Mucosa of gallbladder (tissue), 1 donor: ENCODE data around the gene C22orf31. TPM values are rescaled to one million over a fixed set of nuclear protein-coding genes. Genes with fewer than 3 reads are reported as not detected.
"Not testable (repeated sequence)": the region's sequence is repeated elsewhere in the genome, so short reads cannot be mapped to it uniquely, and the experiment has no call there.

Source experiments
- DNase-seq: peaks from one replicate; pipeline ENCODE4 v3.0.0-alpha.2; 2020; ENCODE audit warnings: low spot score
- total RNA-seq: library from RNA; stranded (reverse); gene quantifications from one replicate; pipeline ENCODE4 v1.2.1, GENCODE V29; 2021
- donor health status: DM: no; HTN: no; CAD: no.

The C22orf31 gene
- total RNA-seq, 1 donor from 2014 or later = not detected

DNA sequence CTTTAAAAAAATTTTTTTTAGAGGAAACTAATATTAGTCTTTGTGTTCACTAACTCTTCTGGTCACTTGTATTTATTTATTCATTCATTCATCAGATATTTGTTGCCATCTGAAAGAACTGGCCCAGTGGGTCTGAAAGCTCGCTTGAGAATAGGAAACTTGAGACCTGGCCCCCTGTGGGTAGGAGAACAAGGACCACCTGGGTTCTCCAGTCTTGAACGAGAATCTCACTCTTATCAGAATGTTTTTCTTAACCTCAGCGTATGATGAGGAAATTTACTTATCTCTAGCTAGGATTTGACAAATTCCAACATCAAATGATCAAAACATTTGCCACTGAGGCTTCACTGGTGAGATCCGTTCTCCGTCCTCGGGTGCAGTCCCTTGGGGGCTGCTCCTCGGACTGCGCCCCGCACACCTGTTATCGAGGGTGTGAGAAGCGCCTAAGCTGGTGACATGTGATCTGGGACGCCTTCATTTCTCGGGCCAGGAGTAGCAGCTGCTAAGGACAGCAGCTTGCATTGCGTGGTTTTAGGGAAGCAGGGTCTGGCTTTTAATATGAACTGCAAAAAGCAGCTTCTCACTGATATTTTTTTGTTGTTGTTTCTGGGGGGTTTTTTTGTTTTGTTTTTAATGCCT is 6.3 kb downstream of the C22orf31 start:
- no peak for DNase-seq

DNA sequence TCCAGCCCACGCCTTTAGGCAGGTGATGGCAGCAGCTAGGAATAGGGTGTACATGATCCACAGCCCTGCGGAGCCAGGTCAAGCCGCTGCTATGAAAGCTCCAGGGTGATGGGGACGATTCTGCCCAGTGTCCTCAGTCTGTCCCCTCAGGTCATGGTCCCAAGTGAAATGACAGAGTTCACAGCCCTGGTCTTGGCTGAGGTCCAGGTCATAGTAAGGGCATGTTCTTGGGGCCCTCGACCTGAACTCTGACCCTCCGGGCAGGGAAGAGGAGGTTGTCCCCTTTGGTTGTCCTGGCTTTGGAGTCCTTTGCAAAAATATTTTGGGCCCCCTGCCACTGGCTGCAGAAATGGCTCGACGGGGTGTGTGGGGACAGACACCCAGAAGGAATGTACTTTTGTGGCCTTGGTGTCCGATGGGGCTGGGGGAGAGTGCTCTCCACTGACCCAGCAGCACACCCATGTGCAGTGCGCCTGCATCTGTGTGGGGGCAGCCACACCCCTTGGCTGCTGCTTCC is 7.3 kb downstream of the C22orf31 start:
- no peak for DNase-seq

DNA sequence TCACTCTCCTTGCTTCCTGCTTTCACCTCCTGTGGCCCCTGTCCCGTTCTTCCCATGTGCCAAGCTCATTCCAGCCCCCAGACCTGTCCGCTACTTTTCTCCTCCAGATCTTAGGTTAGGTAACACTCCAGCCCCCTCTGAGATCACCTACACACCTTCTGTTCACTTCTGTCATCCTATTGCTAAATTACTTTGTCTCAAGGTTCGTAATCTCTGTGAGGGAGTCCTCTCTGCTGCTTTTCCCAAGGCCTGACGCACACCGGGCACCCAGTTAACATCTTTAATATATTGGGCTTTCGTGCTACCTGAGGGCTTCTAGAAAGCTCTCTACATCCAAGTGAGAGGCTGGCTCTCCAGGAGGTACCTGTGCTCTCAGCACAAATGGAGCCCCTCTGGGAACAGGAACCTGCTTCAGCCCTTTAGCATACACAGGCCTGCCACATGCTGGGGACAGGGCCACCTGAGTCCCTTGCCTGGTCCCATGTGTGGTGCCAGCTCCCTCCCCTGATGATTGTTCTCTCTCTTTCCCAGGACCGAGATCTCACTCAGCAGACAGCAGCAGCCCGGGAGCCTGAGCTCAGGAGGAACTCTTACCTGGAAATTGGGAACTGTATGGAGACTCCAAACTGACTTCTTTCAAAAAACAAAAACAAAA is 8.5 kb downstream of the C22orf31 start:
- no peak for DNase-seq

DNA sequence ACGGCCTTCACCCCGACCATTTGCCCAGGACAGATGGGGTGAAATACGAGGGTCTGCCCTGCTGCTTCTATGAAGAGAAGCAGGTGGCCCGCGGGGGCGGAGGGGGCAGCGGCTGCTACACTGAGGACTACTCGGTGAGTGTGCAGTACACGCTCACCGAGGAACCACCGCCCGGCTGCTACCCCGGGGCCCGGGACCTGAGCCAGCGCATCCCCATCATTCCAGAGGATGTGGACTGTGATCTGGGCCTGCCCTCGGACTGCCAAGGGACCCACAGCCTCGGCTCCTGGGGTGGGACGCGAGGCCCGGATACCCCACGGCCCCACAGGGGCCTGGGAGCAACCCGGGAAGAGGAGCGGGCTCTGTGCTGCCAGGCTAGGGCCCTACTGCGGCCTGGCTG is 11.2 kb downstream of the C22orf31 start:
- DNase-seq = no peak

DNA sequence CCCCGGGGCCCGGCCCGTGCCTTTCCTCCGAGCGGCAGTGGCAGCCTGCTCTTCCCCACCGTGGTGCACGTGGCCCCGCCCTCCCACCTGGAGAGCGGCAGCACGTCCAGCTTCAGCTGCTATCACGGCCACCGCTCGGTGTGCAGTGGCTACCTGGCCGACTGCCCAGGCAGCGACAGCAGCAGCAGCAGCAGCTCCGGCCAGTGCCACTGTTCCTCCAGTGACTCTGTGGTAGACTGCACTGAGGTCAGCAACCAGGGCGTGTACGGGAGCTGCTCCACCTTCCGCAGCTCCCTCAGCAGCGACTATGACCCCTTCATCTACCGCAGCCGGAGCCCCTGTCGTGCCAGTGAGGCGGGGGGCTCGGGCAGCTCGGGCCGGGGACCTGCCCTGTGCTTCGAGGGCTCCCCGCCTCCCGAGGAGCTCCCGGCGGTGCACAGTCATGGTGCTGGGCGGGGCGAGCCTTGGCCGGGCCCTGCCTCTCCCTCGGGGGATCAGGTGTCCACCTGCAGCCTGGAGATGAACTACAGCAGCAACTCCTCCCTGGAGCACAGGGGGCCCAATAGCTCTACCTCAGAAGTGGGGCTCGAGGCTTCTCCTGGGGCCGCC is 11.9 kb downstream of the C22orf31 start:
- no peak for DNase-seq

DNA sequence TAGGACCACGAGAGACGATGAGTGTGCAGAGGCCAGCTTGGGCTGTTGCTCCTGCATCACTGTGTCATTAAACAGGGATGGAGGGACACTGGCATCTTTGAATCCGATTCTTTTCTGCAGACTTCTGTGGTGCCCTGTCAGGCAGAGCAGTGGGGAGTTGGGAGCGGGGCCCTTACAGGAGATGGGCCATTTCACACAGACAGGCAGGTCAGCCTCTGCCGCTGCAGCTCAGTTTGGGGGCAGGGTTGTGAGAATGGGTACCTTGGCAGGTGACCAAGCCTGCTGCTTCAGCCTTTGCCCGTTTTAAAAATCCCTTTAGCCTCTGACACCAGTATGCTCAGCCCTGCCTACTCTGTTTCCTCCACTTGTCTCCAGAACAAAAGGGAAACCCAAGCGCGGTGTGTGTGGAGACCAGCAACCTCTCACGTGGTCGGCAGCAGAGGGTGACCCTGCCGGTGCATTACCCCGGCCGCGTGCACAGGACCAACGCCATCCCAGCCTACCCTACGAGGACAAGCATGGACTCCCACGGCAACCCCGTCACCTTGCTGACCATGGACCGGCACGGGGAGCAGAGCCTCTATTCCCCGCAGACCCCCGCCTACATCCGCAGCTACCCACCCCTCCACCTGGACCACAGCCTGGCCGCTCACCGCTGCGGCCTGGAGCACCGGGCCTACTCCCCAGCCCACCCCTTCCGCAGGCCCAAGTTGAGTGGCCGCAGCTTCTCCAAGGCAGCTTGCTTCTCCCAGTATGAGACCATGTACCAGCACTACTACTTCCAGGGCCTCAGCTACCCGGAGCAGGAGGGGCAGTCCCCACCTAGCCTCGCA is 12.6 kb downstream of the C22orf31 start:
- no peak for DNase-seq

DNA sequence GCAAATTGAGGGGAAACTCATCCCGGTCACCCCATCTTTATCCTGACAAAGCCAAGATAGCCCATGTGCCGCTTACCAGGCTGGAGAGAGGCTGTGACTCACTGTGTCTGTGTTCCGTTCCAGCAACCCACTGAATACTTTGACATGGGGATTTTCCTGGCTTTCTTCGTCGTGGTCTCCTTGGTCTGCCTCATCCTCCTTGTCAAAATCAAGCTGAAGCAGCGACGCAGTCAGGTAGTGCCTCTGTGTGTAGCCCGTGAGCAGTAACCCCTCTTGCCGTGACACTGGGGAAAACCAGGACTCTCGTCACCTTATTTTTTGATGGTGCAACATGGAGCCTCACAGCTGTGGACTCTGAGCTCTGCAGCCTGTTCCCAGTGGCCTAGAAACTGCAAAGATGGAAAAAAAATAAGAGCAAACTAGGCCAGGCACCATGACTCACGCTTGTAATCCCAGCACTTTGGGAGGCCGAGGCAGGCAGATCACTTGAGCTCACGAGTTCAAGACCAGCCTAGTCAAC is 16.9 kb downstream of the C22orf31 start:
- no peak for DNase-seq

DNA sequence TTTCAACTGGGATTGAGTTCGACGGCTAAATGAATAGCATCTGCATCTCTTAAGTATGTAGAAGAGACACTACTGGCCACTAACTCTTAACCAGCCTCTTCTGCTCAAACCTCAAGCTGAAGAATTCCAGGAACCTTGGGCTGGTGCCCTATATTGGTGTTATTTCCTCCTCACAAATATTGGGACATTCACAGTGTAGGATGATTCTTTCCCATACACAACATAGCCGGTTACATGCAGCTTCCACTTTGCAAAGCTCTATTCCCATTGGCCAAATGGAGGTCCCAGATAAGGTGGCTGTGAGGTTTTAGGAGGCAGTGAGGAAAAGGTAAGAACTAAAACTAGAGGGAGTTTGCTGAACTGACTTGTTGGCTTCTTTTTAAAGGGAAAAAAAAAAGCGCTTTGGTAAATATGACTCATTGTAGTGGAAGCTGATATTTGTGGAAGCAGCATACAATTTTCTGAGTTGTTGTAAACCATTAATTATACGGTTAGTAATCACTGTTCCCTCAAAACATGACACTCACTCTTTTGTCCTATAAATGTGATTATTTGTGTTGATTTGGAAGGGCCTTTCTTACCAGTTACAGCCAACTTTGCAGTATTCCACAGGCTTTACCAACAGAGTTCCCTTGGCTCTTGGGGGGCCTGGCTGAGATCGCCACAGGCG is 17.6 kb downstream of the C22orf31 start:
- DNase-seq = no peak

GRCh38 chr22:29041408-29041807 is 20.2 kb downstream of the C22orf31 start:
- no peak for DNase-seq

GRCh38 chr22:29040385-29041275 is 21.0 kb downstream of the C22orf31 start:
- peak; percentile 76 for DNase-seq

DNA sequence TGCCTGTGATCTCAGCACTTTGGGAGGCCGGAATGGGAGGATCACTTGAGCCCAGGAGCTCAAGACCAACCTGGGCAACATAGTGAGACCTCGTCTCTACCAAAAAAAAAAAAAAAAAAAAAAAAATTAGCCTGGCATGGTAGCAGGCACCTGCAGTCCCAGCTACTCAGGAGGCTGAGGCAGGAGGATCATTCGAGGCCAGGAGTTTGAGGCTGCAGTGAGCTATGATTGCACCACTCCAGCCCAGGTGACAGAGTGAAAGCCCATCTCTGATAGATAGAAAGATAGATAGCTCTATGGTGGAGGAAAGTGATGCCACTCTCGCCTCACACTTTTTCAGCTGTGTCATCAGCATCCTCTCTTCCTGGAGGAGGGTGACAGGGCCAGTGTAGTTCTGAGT is 21.9 kb downstream of the C22orf31 start:
- DNase-seq = not testable (repeated sequence)

- DNase-seq = no peak
These were observed 22.5 kb downstream of the C22orf31 start for GRCh38 chr22:29039148-29039547.

DNA sequence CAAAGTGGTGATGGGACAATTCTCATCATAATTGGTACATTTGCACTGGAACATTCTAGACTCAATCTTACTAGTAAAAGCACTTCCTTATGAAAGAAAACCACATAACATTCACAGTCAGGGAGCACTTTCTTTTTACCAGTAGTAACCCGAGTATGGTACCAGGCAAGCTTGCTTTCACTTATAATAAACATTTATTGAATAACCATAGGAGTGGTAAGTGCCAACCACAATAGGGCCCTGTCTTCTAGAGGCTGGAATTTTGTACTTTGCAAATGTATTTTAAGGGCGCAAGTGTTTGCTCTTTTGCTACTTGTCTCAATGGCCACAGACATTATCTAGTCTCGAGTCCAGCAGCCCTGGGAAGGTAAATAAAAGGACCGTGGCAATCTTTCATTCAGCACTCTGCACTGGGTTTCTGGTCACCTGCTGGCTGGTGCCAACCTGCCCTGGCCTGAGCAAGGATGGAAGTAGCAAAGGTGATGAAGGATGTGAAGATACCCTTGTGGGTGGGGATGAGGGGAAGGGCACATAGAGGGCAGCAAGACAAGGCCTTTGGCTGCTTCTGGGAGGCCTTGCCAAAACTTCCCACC is 24.2 kb downstream of the C22orf31 start:
- DNase-seq = no peak

- DNase-seq = peak; percentile 36
These were observed 29.0 kb downstream of the C22orf31 start for GRCh38 chr22:29032584-29032983.

GRCh38 chr22:29032014-29032475 is 29.6 kb downstream of the C22orf31 start:
- DNase-seq = no peak

DNA sequence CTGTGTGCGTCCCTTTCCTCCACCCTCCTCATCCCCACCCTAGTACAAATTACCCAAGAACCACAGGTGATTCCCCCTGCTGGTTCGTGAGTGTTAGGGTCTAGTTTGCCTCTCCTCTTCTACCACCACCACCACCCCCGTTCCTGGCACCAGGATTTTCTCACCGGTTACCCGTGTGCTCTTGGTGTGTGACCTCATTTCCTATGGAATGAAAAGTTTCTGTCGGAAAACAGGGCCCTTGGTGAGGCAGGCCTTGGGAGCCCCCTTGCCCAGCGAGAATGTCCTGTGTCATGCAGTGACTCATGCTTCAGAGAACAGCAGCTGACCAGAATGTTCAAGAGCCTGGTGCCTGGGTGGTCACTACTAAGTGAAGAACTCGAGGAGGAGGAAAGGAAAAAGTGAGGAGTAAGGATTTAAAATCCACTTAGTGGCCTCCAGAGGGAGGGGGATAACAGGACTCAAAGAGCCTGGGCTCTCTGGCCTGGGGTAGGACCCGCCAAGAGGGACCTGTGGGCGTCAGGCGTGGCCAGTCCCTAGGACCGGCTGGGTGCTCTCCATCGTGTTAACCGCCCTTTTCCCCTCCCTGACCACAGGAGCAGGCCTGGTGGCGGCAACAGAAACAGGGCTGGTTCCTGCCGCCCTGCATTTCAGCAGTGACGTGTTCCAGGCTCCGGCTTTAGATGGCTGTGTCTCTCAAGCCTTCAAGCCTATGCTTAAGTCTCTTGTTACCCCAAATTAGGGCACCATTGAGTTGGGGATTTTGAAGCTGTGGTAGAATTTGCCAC is 30.2 kb downstream of the C22orf31 start:
- peak; percentile 56 for DNase-seq

DNA sequence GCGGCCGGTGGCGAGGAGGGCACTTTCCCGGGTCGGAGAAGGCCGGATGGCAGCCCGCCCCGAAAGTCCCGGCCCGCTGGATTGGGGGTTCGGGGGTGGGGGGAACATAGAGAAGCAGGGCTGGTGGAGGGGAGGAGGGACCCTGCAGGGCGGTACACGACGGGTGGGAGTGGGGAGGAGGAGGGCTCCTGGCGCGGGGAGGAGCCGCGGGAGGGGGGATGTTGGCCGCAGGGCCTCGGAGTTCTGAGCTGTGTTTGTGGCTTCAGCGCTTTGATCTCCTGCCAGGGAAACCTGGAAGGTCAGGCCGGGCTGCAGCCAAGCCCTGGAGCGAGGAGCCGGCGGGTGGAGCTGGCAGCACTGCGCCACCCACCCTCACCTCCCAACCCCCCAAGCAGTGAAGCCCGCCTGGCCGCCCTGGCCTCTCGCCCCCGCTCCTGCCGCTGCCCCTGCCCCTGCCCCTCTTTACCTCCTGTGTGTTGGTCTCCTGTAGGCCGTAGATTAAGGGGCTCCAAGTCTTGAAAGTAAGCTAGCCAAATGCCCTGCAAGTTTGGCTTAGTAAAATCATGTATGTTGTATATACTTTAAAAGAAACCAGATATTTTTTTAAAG is 30.9 kb downstream of the C22orf31 start:
- DNase-seq = peak; percentile 86

GRCh38 chr22:29030016-29030617 is 31.5 kb downstream of the C22orf31 start:
- peak; percentile 16 for DNase-seq
